Measurements from ENCODE around the gene EOMES. TPM values are rescaled to one million over a fixed set of nuclear protein-coding genes. Genes with fewer than 3 reads are reported as not detected.

EOMES gene
- total and polyA plus RNA-seq, 2 donors (not counting 1 experiment from before 2014, with no cell fraction given) = 0.10 to 0.12 TPM

GRCh38 chr3:27729748-27730611 lies 7.9 kb upstream of the EOMES start:
- CTCF ChIA-PET = no interaction called here
- Histone ChIP-seq H3K9me3 (ENCODE audit: control extremely low read depth in 1 of 3, control insufficient read depth in 2 of 3, insufficient read depth in 1 of 3, low read length in 2 of 3) (peaks cover 0 to 15% (median 0%) of the 10 kb centered on the region in 3 donors), H3K79me2 (ENCODE audit: control insufficient read depth, insufficient read depth, low read length) (no peaks in the 10 kb centered on the region), H3K4me3 (ENCODE audit: control extremely low read depth in 1 of 5, extremely low read depth in 1 of 5, insufficient read depth in 1 of 5, low read depth in 2 of 5, low read length in 4 of 5) (no peak overlapping the region), H3K9ac (ENCODE audit: low read length) (no peak overlapping the region), H3K36me3 (replicated peaks in 1 of 2; ENCODE audit: control extremely low read depth in 1 of 2, control insufficient read depth in 1 of 2, extremely low read depth in 1 of 2, insufficient read depth in 2 of 2, low read length in 1 of 2) (no peaks in the 10 kb centered on the region), H4K20me1 (ENCODE audit: control insufficient read depth, insufficient read depth, low read length, poor library complexity, severe bottlenecking) (no peaks in the 10 kb centered on the region), H3K27ac (ENCODE audit: low read length in 2 of 2) (no peak overlapping the region), H2AFZ (ENCODE audit: insufficient read depth, low read depth, low read length, poor library complexity, severe bottlenecking) (peak overlapping the region; percentile 7), H3K4me2 (replicated peaks; ENCODE audit: low read depth, low read length, poor library complexity, severe bottlenecking) (no peak overlapping the region), H3K4me1 (ENCODE audit: control insufficient read depth in 2 of 2, insufficient read depth in 2 of 2, low read length in 2 of 2) (peaks cover 13 to 35% of the 10 kb centered on the region in 2 donors), H3K27me3 (replicated peaks in 1 of 4; ENCODE audit: control extremely low read depth in 1 of 4, control insufficient read depth in 3 of 4, insufficient read depth in 4 of 4, low read length in 3 of 4) (peaks cover 0 to 59% (median 55%) of the 10 kb centered on the region in 4 experiments)
- Mint-ChIP-seq H3K4me1 (peaks cover 14% of the 10 kb centered on the region), H3K4me3 (no peak overlapping the region), H3K9me3 (ENCODE audit: insufficient read depth) (no peaks in the 10 kb centered on the region), H3K27me3 (peaks cover 78% of the 10 kb centered on the region), H3K27ac (no peak overlapping the region)
- POLR2A ChIA-PET = no interaction called here
- WGBS (ENCODE audit: insufficient coverage) = 7% methylated on average over 35 of the region's 41 CpGs
- ATAC-seq (ENCODE audit: low read depth) (no peak), DNase-seq (no peak)
- intact Hi-C loops (cut with micrococcal nuclease) = loop anchor here (2.0 kb wide), 1 partner anchor 15 kb away; no protein-coding TSS in a partner anchor
- TF ChIP-seq CTCF (IDR thresholded peaks at IDR 0.05) (no peak), EZH2 (IDR thresholded peaks at IDR 0.05; ENCODE audit: borderline replicate concordance, insufficient read depth, low read depth, low read length, poor library complexity, severe bottlenecking) (no peak)

- 14% methylated on average over 12 of the region's 12 CpGs for whole genome bisulfite sequencing (ENCODE audit: insufficient coverage)
- TF ChIP-seq EZH2 (IDR thresholded peaks at IDR 0.05; ENCODE audit: borderline replicate concordance, insufficient read depth, low read depth, low read length, poor library complexity, severe bottlenecking) = no peak
- no peak for TF ChIP-seq CTCF (IDR thresholded peaks at IDR 0.05)
- no peaks in the 10 kb centered on the region for H4K20me1 ChIP-seq (ENCODE audit: control insufficient read depth, insufficient read depth, low read length, poor library complexity, severe bottlenecking)
- intact Hi-C loops (cut with micrococcal nuclease) = loop anchor here (2.0 kb wide), 1 partner anchor 15 kb away; no protein-coding TSS in a partner anchor
- no peak overlapping the region for H2AFZ ChIP-seq (ENCODE audit: insufficient read depth, low read depth, low read length, poor library complexity, severe bottlenecking)
- H3K9me3 ChIP-seq (ENCODE audit: control extremely low read depth in 1 of 3, control insufficient read depth in 2 of 3, insufficient read depth in 1 of 3, low read length in 2 of 3) = peaks cover 0 to 20% (median 0%) of the 10 kb centered on the region in 3 donors
- no peak overlapping the region for H3K9ac ChIP-seq (ENCODE audit: low read length)
- H3K27me3 Mint-ChIP-seq = peaks cover 74% of the 10 kb centered on the region
- H3K27ac Mint-ChIP-seq = no peak overlapping the region
- H3K27ac ChIP-seq (ENCODE audit: low read length in 2 of 2) = no peak overlapping the region
- H3K4me3 ChIP-seq (ENCODE audit: control extremely low read depth in 1 of 5, extremely low read depth in 1 of 5, insufficient read depth in 1 of 5, low read depth in 2 of 5, low read length in 4 of 5) = no peak overlapping the region
- peaks cover 13 to 35% of the 10 kb centered on the region in 2 donors for H3K4me1 ChIP-seq (ENCODE audit: control insufficient read depth in 2 of 2, insufficient read depth in 2 of 2, low read length in 2 of 2)
- H3K79me2 ChIP-seq (ENCODE audit: control insufficient read depth, insufficient read depth, low read length) = no peaks in the 10 kb centered on the region
- ATAC-seq (ENCODE audit: low read depth) = no peak
- peaks cover 0 to 64% (median 58%) of the 10 kb centered on the region in 4 experiments for H3K27me3 ChIP-seq (replicated peaks in 1 of 4; ENCODE audit: control extremely low read depth in 1 of 4, control insufficient read depth in 3 of 4, insufficient read depth in 4 of 4, low read length in 3 of 4)
- no peaks in the 10 kb centered on the region for H3K36me3 ChIP-seq (replicated peaks in 1 of 2; ENCODE audit: control extremely low read depth in 1 of 2, control insufficient read depth in 1 of 2, extremely low read depth in 1 of 2, insufficient read depth in 2 of 2, low read length in 1 of 2)
- H3K4me1 Mint-ChIP-seq = peaks cover 15% of the 10 kb centered on the region
- ChIA-PET POLR2A (no interaction called here), CTCF (interaction anchor here (2.6 kb wide), 1 partner anchor 17 kb away, joined by 12 read pairs; no protein-coding TSS in a partner anchor)
- no peak overlapping the region for H3K4me3 Mint-ChIP-seq
- no peaks in the 10 kb centered on the region for H3K9me3 Mint-ChIP-seq (ENCODE audit: insufficient read depth)
- DNase-seq = peak; percentile 12
- H3K4me2 ChIP-seq (replicated peaks; ENCODE audit: low read depth, low read length, poor library complexity, severe bottlenecking) = no peak overlapping the region
Observed at GRCh38 chr3:27729325-27729724, 7.2 kb upstream of the EOMES start.
